Immature natural killer cell (primary cell): ENCODE results near the gene UBN2. TPM values are rescaled to one million over a fixed set of nuclear protein-coding genes. Genes with fewer than 3 reads are reported as not detected.
"Not testable (repeated sequence)": the region's sequence is repeated elsewhere in the genome, so short reads cannot be mapped to it uniquely, and the experiment has no call there.

Experiments used
- DNase-seq, 3 donors: peaks; one replicate each; pipeline ENCODE4 v3.0.0; 2022; ENCODE audit warnings: mixed read lengths in 1 of 3
- H3K27ac Mint-ChIP-seq, 6 donors: one replicate each; pipeline ENCODE4 v1.8.0; 2020; ENCODE audit warnings: mixed read lengths in 6 of 6, mild to moderate bottlenecking in 5 of 6, inconsistent platforms in 4 of 6, moderate library complexity in 3 of 6
- H3K27me3 Mint-ChIP-seq, 3 donors: one replicate each; pipeline ENCODE4 v1.8.0; 2020 to 2021; ENCODE audit warnings: low read depth in 3 of 3, mild to moderate bottlenecking in 3 of 3, mixed read lengths in 3 of 3, moderate library complexity in 3 of 3, inconsistent platforms in 1 of 3
- H3K36me3 Mint-ChIP-seq, 3 donors: one replicate each; pipeline ENCODE4 v1.8.0; 2020; ENCODE audit warnings: mixed read lengths in 3 of 3, inconsistent platforms in 2 of 3, mild to moderate bottlenecking in 2 of 3
- H3K4me1 Mint-ChIP-seq, 2 donors: one replicate each; pipeline ENCODE4 v1.8.0; 2020; ENCODE audit warnings: inconsistent platforms in 2 of 2, mild to moderate bottlenecking in 2 of 2, mixed read lengths in 2 of 2, moderate library complexity in 1 of 2
- H3K4me3 Mint-ChIP-seq, 5 donors: one replicate each; pipeline ENCODE4 v1.8.0; 2020; ENCODE audit warnings: mild to moderate bottlenecking in 5 of 5, mixed read lengths in 5 of 5, inconsistent platforms in 3 of 5, moderate library complexity in 3 of 5
- H3K9me3 Mint-ChIP-seq, 6 donors: one replicate each; pipeline ENCODE4 v1.8.0; 2020; ENCODE audit warnings: mild to moderate bottlenecking in 6 of 6, mixed read lengths in 6 of 6, inconsistent platforms in 4 of 6, moderate library complexity in 3 of 6
- polyA plus RNA-seq, 3 donors: library from polyadenylated mRNA; unstranded; fragments of 300-500 nt; fragmentation: Illumina TruSeq; gene quantifications; one replicate each; pipeline ENCODE4 v1.2.3, GENCODE V29; 2021

Gene UBN2
- 1 to 10 TPM in 1 of 3 donors, under 1 TPM in 2; 0.67 to 1.9 (median 0.91) TPM for polyA plus RNA-seq

DNA sequence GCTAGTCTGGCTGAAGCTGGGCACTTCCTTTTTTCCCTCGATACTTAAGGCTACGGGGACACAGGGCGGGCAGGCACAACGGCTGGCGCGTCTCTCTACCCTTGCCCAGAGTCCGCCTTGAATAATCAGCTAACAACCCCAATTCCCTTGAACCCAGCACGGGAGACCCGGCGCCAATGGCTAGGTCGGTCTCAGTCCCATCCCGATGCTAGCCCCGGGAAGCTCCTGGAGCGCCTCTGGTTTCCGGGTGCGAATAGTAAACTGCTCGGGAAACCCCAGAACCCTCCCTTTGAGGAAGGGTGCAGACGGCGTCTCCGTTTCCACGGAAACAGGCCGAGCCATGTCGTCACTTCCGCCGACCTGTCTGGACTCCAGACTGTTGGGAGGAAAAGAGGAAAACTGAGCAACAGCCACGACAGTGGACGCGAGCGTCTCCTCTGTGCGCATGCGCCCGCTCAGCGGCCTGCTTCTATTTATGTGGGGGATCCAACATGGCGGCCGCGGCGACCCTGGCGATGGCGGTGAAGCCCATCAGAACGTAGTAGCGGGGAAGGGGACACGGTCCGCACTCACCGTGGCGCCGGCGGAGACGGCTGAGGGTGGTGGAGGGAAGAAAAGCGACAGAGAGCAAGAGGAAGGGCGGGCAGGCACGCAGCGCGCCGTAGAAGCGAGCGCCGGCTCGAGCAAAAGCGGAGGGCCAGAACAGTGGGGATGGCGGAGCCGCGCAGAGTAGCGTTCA lies at the start of gene UBN2:
Gene UBN2, plus strand, starts transcription at position 464 of the 739 bp plus-strand sequence. Its CDS starts 248 bp downstream, at position 712.
- H3K9me3 Mint-ChIP-seq, result no peaks in the 10 kb centered on the region
- peaks cover 22 to 34% of the 10 kb centered on the region in 2 donors for H3K4me1 Mint-ChIP-seq
- peak; percentile 85 to 86 (median 85) for DNase-seq
- peaks cover 5 to 9% (median 9%) of the 10 kb centered on the region in 3 donors for H3K27me3 Mint-ChIP-seq
- H3K36me3 Mint-ChIP-seq, result peaks cover 0 to 3% (median 0%) of the 10 kb centered on the region in 3 donors
- H3K27ac Mint-ChIP-seq, result peak within 1 kb of the TSS; percentile 91 to 99 (median 96)
- peak within 1 kb of the TSS; percentile 95 to 100 (median 98) for H3K4me3 Mint-ChIP-seq

DNA sequence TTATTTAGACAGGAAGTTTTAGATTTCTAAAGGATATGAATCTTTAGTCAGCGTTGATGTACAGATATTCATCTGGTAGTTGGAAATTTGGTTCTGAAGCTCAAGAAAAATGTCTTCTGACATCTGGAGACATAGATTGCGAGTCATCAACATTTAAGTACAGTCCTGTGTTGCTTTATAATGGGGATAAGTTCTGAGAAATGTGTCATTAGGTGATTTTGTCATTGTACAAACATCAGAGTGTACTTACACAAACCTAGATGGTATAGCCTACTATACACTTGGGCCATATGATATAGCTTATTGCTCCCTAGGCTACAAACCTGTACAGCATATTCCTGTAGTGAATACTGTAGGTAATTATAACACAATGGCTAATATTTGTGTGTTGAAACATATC lies 49.6 kb upstream of the UBN2 start:
- Mint-ChIP-seq H3K4me3 (no peak overlapping the region), H3K9me3 (no peaks in the 10 kb centered on the region), H3K27ac (no peak overlapping the region), H3K27me3 (no peaks in the 10 kb centered on the region), H3K4me1 (peaks cover 15 to 24% of the 10 kb centered on the region in 2 donors), H3K36me3 (peaks cover 0 to 7% (median 2%) of the 10 kb centered on the region in 3 donors)
- DNase-seq, result no peak

GRCh38 chr7:139182363-139182762 lies 48.7 kb upstream of the UBN2 start:
- H3K4me1 Mint-ChIP-seq, result peaks cover 15 to 24% of the 10 kb centered on the region in 2 donors
- no peak overlapping the region for H3K4me3 Mint-ChIP-seq
- no peak for DNase-seq
- H3K36me3 Mint-ChIP-seq, result peaks cover 0 to 7% (median 2%) of the 10 kb centered on the region in 3 donors
- H3K9me3 Mint-ChIP-seq, result no peaks in the 10 kb centered on the region
- no peak overlapping the region for H3K27ac Mint-ChIP-seq
- H3K27me3 Mint-ChIP-seq, result no peaks in the 10 kb centered on the region

DNA sequence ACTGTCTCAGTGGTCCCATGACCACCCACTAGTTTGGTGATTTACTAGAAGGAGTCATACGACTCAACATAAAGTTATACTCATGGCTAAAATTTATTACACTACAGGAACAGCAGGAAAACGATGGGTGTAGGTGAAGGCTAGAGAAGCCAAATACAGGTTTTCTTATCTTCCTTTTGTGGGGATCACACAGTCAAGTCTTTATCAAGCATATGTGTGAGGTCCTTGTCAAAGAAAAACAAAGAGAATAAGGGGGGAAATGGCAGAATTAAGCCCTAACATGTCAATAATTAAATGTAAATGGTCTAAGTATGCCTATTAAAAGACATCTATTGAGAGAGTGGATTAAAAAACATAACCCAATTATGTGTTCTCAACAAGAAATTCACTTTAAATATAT lies 47.8 kb upstream of the UBN2 start:
- H3K36me3 Mint-ChIP-seq, result peaks cover 0 to 7% (median 2%) of the 10 kb centered on the region in 3 donors
- no peak overlapping the region for H3K27ac Mint-ChIP-seq
- no peaks in the 10 kb centered on the region for H3K27me3 Mint-ChIP-seq
- no peak for DNase-seq
- no peak overlapping the region for H3K4me3 Mint-ChIP-seq
- H3K4me1 Mint-ChIP-seq, result peaks cover 15 to 24% of the 10 kb centered on the region in 2 donors
- H3K9me3 Mint-ChIP-seq, result no peaks in the 10 kb centered on the region

GRCh38 chr7:139183878-139184338 lies 47.1 kb upstream of the UBN2 start:
- no peaks in the 10 kb centered on the region for H3K9me3 Mint-ChIP-seq
- H3K36me3 Mint-ChIP-seq, result peaks cover 0 to 7% (median 2%) of the 10 kb centered on the region in 3 donors
- H3K4me1 Mint-ChIP-seq, result peaks cover 15 to 24% of the 10 kb centered on the region in 2 donors
- no peaks in the 10 kb centered on the region for H3K27me3 Mint-ChIP-seq
- H3K27ac Mint-ChIP-seq, result peak overlapping the region; percentile 10 to 78 (median 56)
- peak; percentile 11 to 31 (median 14) for DNase-seq
- peak overlapping the region in 4 of 5 donors; percentile 26 to 66 (median 30) for H3K4me3 Mint-ChIP-seq

DNA sequence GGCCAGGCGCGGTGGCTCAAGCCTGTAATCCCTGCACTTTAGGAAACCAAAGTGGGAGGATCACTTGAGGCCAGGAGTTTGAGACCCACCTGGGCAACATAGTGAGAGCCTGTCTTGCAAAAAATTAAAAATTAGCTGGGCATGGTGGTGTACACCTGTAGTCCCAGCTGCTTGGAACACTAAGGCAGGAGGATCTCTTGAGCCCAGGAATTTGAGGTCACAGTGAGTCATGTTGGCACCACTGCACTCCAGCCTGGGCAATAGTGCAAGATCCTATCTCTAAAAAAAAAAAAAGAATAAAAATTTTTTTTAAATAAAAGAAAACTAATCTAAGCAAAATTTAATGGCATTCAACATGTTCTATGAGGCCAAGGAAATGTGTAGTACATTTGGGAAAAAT lies 44.9 kb upstream of the UBN2 start:
- Mint-ChIP-seq H3K27me3 (peaks cover 0 to 2% (median 0%) of the 10 kb centered on the region in 3 donors), H3K27ac (no peak overlapping the region), H3K4me1 (peaks cover 15 to 24% of the 10 kb centered on the region in 2 donors), H3K9me3 (no peaks in the 10 kb centered on the region), H3K4me3 (no peak overlapping the region), H3K36me3 (peaks cover 0 to 5% (median under 1%) of the 10 kb centered on the region in 3 donors)
- no peak for DNase-seq

- no peak overlapping the region for H3K27ac Mint-ChIP-seq
- no peak for DNase-seq
- H3K9me3 Mint-ChIP-seq, result no peaks in the 10 kb centered on the region
- H3K27me3 Mint-ChIP-seq, result peaks cover 0 to 2% (median 0%) of the 10 kb centered on the region in 3 donors
- H3K4me1 Mint-ChIP-seq, result peaks cover 2% of the 10 kb centered on the region in 2 donors
- H3K4me3 Mint-ChIP-seq, result no peak overlapping the region
- no peaks in the 10 kb centered on the region for H3K36me3 Mint-ChIP-seq
Observed at GRCh38 chr7:139189357-139189756, 41.7 kb upstream of the UBN2 start.

DNA sequence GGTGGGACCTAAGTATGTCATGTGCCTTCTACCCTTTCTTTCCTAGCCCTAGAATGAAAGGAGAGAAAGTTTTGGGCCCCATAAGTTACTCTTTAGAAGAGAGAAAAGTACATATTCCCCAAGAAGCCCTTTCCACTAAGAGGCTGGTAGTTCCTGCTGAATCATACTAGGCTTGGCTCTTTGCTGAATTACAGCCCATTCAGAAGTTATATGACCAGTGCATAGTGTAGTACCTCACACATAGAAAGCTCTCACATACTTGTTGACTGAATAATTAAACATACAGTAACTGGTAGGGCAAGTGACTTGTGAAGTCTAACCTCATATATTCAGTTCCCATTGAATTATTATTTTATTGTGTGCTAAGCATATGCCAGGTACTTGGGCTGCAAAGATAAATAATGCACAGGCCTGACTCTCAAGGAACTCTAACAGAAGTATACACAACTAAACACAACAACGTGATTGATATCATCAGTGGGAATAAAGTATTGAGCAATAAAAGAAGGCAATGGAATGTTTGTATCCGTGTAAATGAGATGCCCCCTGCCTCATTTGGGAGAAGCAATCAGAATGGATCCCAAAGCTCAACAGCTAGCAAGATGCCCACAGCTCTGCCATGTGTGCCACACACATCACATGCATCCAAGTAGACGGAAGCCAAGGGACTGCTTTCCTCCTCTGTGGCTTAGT lies 38.9 kb upstream of the UBN2 start:
- no peak overlapping the region for H3K27ac Mint-ChIP-seq
- H3K4me1 Mint-ChIP-seq, result no peaks in the 10 kb centered on the region
- H3K27me3 Mint-ChIP-seq, result peaks cover 0 to 2% (median 0%) of the 10 kb centered on the region in 3 donors
- DNase-seq, result no peak
- no peaks in the 10 kb centered on the region for H3K9me3 Mint-ChIP-seq
- H3K4me3 Mint-ChIP-seq, result no peak overlapping the region
- H3K36me3 Mint-ChIP-seq, result no peaks in the 10 kb centered on the region

DNA sequence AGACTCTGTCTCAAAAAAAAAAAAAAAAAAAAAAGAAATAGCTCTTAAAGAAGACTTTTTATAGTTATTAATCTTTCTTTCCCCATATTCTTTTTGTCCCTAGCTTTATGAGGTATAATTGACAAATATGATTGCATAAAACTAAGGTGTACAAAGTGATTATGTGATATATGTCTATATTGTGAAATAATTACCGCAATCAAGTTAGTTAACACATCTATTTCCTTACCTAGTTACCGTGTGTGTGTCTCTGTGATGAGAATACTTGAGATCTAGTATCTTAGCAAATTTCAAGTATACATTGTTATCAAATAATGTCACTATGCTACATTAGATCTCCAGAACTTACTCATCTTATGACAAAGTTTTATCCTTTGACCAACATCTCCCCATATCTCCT lies 30.7 kb upstream of the UBN2 start:
- Mint-ChIP-seq H3K4me1 (no peaks in the 10 kb centered on the region), H3K9me3 (peaks cover 1 to 3% (median 3%) of the 10 kb centered on the region in 6 donors), H3K36me3 (peaks cover 0 to 2% (median 0%) of the 10 kb centered on the region in 3 donors), H3K4me3 (no peak overlapping the region), H3K27ac (no peak overlapping the region), H3K27me3 (peaks cover 0 to 5% (median 2%) of the 10 kb centered on the region in 3 donors)
- no peak for DNase-seq

- DNase-seq, result no peak
- Mint-ChIP-seq H3K27me3 (peaks cover 0 to 10% (median 1%) of the 10 kb centered on the region in 3 donors), H3K27ac (no peak overlapping the region), H3K36me3 (peaks cover 0 to 13% (median 3%) of the 10 kb centered on the region in 3 donors), H3K4me1 (no peaks in the 10 kb centered on the region), H3K4me3 (no peak overlapping the region), H3K9me3 (peaks cover 7 to 22% (median 21%) of the 10 kb centered on the region in 6 donors)
Observed at GRCh38 chr7:139203992-139204391, 27.0 kb upstream of the UBN2 start.

- no peak overlapping the region for H3K27ac Mint-ChIP-seq
- H3K4me3 Mint-ChIP-seq, result no peak overlapping the region
- peaks cover 7 to 24% (median 21%) of the 10 kb centered on the region in 6 donors for H3K9me3 Mint-ChIP-seq
- H3K4me1 Mint-ChIP-seq, result no peaks in the 10 kb centered on the region
- peaks cover 0 to 13% (median 3%) of the 10 kb centered on the region in 3 donors for H3K36me3 Mint-ChIP-seq
- peaks cover 0 to 15% (median 2%) of the 10 kb centered on the region in 3 donors for H3K27me3 Mint-ChIP-seq
- no peak for DNase-seq
Observed at GRCh38 chr7:139205843-139206242, 25.2 kb upstream of the UBN2 start.

DNA sequence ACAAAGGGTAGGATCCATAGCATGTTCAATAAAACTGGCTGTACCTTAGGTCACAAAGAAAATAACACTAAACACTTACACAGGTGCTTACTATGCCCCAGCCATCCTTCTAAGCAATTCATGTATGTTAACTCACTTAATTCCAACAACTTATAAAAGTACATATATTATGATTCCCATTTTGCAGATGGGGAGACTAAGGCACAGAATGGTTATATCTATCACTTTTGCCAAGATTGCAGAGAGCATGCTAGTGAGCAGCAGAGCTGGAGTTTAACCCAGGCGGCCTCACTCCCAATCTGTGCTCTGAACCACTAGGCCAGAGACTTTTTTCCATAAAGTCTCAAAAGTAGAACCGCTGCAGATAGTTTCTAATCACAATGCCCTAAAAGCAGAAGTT lies 18.9 kb upstream of the UBN2 start:
- peaks cover 0 to 7% (median 2%) of the 10 kb centered on the region in 3 donors for H3K27me3 Mint-ChIP-seq
- DNase-seq, result no peak
- no peaks in the 10 kb centered on the region for H3K36me3 Mint-ChIP-seq
- no peak overlapping the region for H3K27ac Mint-ChIP-seq
- no peak overlapping the region for H3K4me3 Mint-ChIP-seq
- no peaks in the 10 kb centered on the region for H3K4me1 Mint-ChIP-seq
- H3K9me3 Mint-ChIP-seq, result peaks cover 0 to 3% (median under 1%) of the 10 kb centered on the region in 6 donors

GRCh38 chr7:139213489-139213888 lies 17.5 kb upstream of the UBN2 start:
- not testable (repeated sequence) for H3K4me3 Mint-ChIP-seq, H3K36me3 Mint-ChIP-seq, H3K27me3 Mint-ChIP-seq, DNase-seq, H3K4me1 Mint-ChIP-seq, H3K27ac Mint-ChIP-seq, H3K9me3 Mint-ChIP-seq

GRCh38 chr7:139218173-139218572 lies 12.9 kb upstream of the UBN2 start:
- H3K27me3 Mint-ChIP-seq, result peaks cover 2 to 6% (median 2%) of the 10 kb centered on the region in 3 donors
- no peaks in the 10 kb centered on the region for H3K4me1 Mint-ChIP-seq
- H3K27ac Mint-ChIP-seq, result no peak overlapping the region
- DNase-seq, result no peak
- H3K9me3 Mint-ChIP-seq, result no peaks in the 10 kb centered on the region
- H3K4me3 Mint-ChIP-seq, result no peak overlapping the region
- H3K36me3 Mint-ChIP-seq, result no peaks in the 10 kb centered on the region
